Nephron progenitor cell (in vitro differentiated cells): ENCODE results near the gene DGKQ.

Experiments used
- DNase-seq: peaks from one replicate; pipeline ENCODE4 v3.0.0; 2021
- H3K27ac Mint-ChIP-seq: 2 replicates; pipeline ENCODE4 v1.8.0; 2021; ENCODE audit warnings: mild to moderate bottlenecking, moderate library complexity, mixed read lengths
- H3K27me3 Mint-ChIP-seq: 2 replicates; pipeline ENCODE4 v1.8.0; 2021; ENCODE audit warnings: mild to moderate bottlenecking, low read depth, mixed read lengths; ENCODE audit not compliant: poor library complexity
- H3K36me3 Mint-ChIP-seq: 2 replicates; pipeline ENCODE4 v1.8.0; 2021; ENCODE audit warnings: low read depth, mixed read lengths
- H3K4me1 Mint-ChIP-seq: 2 replicates; pipeline ENCODE4 v1.8.0; 2021; ENCODE audit warnings: mixed read lengths
- H3K4me3 Mint-ChIP-seq: 2 replicates; pipeline ENCODE4 v1.8.0; 2021; ENCODE audit warnings: mild to moderate bottlenecking, moderate library complexity, mixed read lengths
- H3K9me3 Mint-ChIP-seq: 2 replicates; pipeline ENCODE4 v1.8.0; 2021; ENCODE audit warnings: mild to moderate bottlenecking, moderate library complexity, mixed read lengths
- TF ChIP-seq, protein P1 (sequence below): fragments of 200-600 bp; sonication (generic); IDR thresholded peaks from 2 replicates; pipeline ENCODE4 v1.5.0; 2021; ENCODE audit warnings: antibody characterized with exemption

The DGKQ gene

GRCh38 chr4:997375-998071 is 24.2 kb upstream of the DGKQ start:
- TF ChIP-seq, protein P1, sequence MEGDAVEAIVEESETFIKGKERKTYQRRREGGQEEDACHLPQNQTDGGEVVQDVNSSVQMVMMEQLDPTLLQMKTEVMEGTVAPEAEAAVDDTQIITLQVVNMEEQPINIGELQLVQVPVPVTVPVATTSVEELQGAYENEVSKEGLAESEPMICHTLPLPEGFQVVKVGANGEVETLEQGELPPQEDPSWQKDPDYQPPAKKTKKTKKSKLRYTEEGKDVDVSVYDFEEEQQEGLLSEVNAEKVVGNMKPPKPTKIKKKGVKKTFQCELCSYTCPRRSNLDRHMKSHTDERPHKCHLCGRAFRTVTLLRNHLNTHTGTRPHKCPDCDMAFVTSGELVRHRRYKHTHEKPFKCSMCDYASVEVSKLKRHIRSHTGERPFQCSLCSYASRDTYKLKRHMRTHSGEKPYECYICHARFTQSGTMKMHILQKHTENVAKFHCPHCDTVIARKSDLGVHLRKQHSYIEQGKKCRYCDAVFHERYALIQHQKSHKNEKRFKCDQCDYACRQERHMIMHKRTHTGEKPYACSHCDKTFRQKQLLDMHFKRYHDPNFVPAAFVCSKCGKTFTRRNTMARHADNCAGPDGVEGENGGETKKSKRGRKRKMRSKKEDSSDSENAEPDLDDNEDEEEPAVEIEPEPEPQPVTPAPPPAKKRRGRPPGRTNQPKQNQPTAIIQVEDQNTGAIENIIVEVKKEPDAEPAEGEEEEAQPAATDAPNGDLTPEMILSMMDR: no peak
- Mint-ChIP-seq H3K4me3 (no peak overlapping the region), H3K4me1 (peaks cover 4% of the 10 kb centered on the region), H3K9me3 (no peaks in the 10 kb centered on the region), H3K27me3 (peaks cover 70% of the 10 kb centered on the region), H3K27ac (no peak overlapping the region), H3K36me3 (no peaks in the 10 kb centered on the region)
- peak; percentile 64 for DNase-seq

GRCh38 chr4:996997-997374 is 23.6 kb upstream of the DGKQ start:
- no peak for DNase-seq
- Mint-ChIP-seq H3K4me1 (peaks cover 6% of the 10 kb centered on the region), H3K4me3 (peak overlapping the region; percentile 25), H3K36me3 (no peaks in the 10 kb centered on the region), H3K9me3 (no peaks in the 10 kb centered on the region), H3K27ac (no peak overlapping the region), H3K27me3 (peaks cover 66% of the 10 kb centered on the region)
- TF ChIP-seq, protein P1: no peak

- Mint-ChIP-seq H3K27me3 (peaks cover 59% of the 10 kb centered on the region), H3K36me3 (no peaks in the 10 kb centered on the region), H3K9me3 (no peaks in the 10 kb centered on the region), H3K4me1 (peaks cover 6% of the 10 kb centered on the region), H3K27ac (no peak overlapping the region), H3K4me3 (peak overlapping the region; percentile 25)
- DNase-seq: peak; percentile 4
- TF ChIP-seq, protein P1: no peak
These were observed 22.9 kb upstream of the DGKQ start for GRCh38 chr4:996030-996996.

- no peak overlapping the region for H3K27ac Mint-ChIP-seq
- DNase-seq: no peak
- peaks cover 51% of the 10 kb centered on the region for H3K27me3 Mint-ChIP-seq
- TF ChIP-seq, protein P1: no peak
- no peaks in the 10 kb centered on the region for H3K9me3 Mint-ChIP-seq
- H3K36me3 Mint-ChIP-seq: no peaks in the 10 kb centered on the region
- peaks cover 6% of the 10 kb centered on the region for H3K4me1 Mint-ChIP-seq
- H3K4me3 Mint-ChIP-seq: no peak overlapping the region
These were observed 22.1 kb upstream of the DGKQ start for GRCh38 chr4:995311-996026.

DNA sequence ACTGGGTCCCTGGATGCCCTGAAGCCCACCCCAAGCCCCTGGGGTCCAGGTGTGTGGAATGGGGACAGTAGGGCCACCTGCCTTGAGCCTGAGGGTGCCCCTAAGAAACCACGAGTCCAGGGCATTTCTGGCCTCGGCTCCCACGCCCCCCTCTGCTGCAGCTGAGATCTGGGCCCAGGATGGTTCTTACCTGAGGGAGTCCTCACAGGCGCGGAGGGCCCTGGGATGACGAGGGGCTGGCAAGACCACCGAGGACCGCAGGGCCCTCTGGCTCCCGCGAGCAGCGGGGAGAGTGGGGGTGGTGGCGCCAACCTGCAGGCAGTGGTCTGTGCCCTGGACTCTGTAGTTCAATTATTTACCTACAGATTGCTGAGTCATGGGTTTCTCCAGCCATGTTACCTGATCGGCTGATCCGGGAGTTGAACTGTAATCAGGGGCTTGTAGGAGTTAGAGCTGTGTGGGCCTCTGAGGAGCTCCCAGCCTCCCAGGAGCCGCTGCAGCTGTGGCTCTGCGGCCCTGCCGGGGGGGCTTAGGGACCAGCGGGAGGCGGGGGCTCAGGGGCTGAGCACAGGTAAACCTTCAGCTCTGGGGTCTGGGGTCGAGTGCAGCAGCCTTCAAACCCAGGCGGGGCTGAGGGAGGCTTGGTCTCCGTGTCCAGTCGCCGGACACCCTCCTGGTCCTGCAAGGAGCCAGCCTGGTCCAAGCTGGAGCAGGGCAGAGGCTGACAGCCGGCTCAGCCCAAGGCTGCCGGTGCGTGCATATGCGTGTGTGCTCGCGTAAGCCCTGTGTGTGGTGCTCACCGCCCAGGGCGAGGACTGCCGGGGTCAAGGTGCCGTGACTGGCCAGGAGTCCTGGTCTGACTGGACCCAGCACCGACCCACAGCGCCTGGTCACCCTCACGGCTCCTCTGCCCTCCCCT is 20.0 kb upstream of the DGKQ start, which contains the start of gene SLC26A1:
TSS of gene SLC26A1 (minus strand) at position 294 of the 919 bp plus-strand sequence. CDS start 1,701 bp downstream, outside the sequence.
- DNase-seq: peak; percentile 12
- TF ChIP-seq, protein P1: no peak
- Mint-ChIP-seq H3K9me3 (no peaks in the 10 kb centered on the region), H3K4me3 (no peak within 1 kb of the TSS), H3K4me1 (peaks cover 6% of the 10 kb centered on the region), H3K27me3 (peaks cover 31% of the 10 kb centered on the region), H3K36me3 (no peaks in the 10 kb centered on the region), H3K27ac (no peak within 1 kb of the TSS)
